PC-9 (cell line): ENCODE data around the gene SP2.

Experiments used
- EZH2 ChIP-seq: fragments of 200-600 bp; sonication (generic); IDR thresholded peaks from 2 replicates; pipeline ENCODE4 v1.8.0; 2017; ENCODE audit warnings: antibody characterized with exemption, low read depth
- TF ChIP-seq, protein P1 (sequence below): fragments of 200-600 bp; sonication (generic); conservative IDR thresholded peaks from 2 replicates; pipeline ENCODE4 v1.6.1; 2017; ENCODE audit warnings: mixed run types, antibody characterized with exemption, mild to moderate bottlenecking, moderate library complexity

- no peak for TF ChIP-seq EZH2
- TF ChIP-seq, protein P1, sequence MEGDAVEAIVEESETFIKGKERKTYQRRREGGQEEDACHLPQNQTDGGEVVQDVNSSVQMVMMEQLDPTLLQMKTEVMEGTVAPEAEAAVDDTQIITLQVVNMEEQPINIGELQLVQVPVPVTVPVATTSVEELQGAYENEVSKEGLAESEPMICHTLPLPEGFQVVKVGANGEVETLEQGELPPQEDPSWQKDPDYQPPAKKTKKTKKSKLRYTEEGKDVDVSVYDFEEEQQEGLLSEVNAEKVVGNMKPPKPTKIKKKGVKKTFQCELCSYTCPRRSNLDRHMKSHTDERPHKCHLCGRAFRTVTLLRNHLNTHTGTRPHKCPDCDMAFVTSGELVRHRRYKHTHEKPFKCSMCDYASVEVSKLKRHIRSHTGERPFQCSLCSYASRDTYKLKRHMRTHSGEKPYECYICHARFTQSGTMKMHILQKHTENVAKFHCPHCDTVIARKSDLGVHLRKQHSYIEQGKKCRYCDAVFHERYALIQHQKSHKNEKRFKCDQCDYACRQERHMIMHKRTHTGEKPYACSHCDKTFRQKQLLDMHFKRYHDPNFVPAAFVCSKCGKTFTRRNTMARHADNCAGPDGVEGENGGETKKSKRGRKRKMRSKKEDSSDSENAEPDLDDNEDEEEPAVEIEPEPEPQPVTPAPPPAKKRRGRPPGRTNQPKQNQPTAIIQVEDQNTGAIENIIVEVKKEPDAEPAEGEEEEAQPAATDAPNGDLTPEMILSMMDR, result no peak
Measured at GRCh38 chr17:47882247-47882646, 13.8 kb upstream of the SP2 start.
